Measurements from ENCODE around the gene C7orf33. TPM values are rescaled to one million over a fixed set of nuclear protein-coding genes. Genes with fewer than 3 reads are reported as not detected.
"Not testable (repeated sequence)": the region's sequence is repeated elsewhere in the genome, so short reads cannot be mapped to it uniquely, and the experiment has no call there.

C7orf33 gene
- total and polyA plus RNA-seq, 5 donors: not detected

GRCh38 chr7:148580446-148580845, 10.1 kb upstream of the C7orf33 start:
- 92% methylated on average over 6 of the region's 6 CpGs for WGBS
- intact Hi-C loops (cut with DNase I): no loop called here
- Histone ChIP-seq H3K27me3 (ENCODE audit: control insufficient read depth, insufficient read depth) (no peaks in the 10 kb centered on the region), H3K4me3 (ENCODE audit: low read length) (no peak overlapping the region), H3K27ac (ENCODE audit: low read length) (no peak overlapping the region), H3K4me1 (ENCODE audit: control insufficient read depth, insufficient read depth, low read length) (no peaks in the 10 kb centered on the region), H3K9me3 (ENCODE audit: control insufficient read depth, low read length) (no peaks in the 10 kb centered on the region)
- DNase-seq (no peak), ATAC-seq (no peak)

GRCh38 chr7:148581624-148582023, 8.9 kb upstream of the C7orf33 start:
- ATAC-seq (no peak), DNase-seq (no peak)
- Histone ChIP-seq H3K4me3 (ENCODE audit: low read length) (no peak overlapping the region), H3K4me1 (ENCODE audit: control insufficient read depth, insufficient read depth, low read length) (no peaks in the 10 kb centered on the region), H3K9me3 (ENCODE audit: control insufficient read depth, low read length) (no peaks in the 10 kb centered on the region), H3K27me3 (ENCODE audit: control insufficient read depth, insufficient read depth) (no peaks in the 10 kb centered on the region), H3K27ac (ENCODE audit: low read length) (no peak overlapping the region)
- WGBS: 85% methylated on average over 3 of the region's 3 CpGs
- intact Hi-C loops (cut with DNase I): no loop called here

DNA sequence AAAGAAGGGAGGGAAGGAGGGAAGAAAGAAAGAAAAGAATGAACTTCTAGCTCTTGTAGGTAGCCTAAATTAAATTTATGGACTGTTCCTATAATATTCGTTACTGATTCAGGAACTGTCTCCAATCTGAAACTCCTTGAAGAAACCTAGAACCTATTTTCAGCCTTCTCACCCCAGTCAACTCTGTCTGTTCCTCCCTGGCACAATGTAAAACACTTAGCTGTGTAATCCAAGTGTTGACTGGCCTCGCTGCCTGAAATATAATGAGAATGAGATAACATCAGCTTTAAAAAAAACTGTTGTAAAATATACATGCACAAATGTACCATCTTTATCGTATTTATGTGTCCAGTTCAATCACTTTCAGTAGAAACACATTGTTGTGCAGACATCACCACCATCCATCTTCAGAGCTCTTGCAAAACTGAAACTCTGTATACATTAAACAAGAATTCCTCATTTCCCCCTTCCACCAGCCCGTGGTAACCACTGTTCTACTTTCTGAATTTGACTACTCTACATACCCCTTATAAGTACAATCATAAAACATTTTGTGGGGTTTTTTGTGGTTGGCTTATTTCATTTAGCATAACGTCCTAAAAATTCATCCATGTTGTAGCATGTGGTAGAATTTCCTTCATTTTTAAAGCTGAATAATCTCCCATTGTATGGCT, 6.3 kb upstream of the C7orf33 start:
- WGBS: 60% methylated on average over 5 of the region's 5 CpGs
- no peaks in the 10 kb centered on the region for H3K9me3 ChIP-seq (ENCODE audit: control insufficient read depth, low read length)
- H3K27ac ChIP-seq (ENCODE audit: low read length): no peak overlapping the region
- H3K27me3 ChIP-seq (ENCODE audit: control insufficient read depth, insufficient read depth): no peaks in the 10 kb centered on the region
- no peak overlapping the region for H3K4me3 ChIP-seq (ENCODE audit: low read length)
- no peaks in the 10 kb centered on the region for H3K4me1 ChIP-seq (ENCODE audit: control insufficient read depth, insufficient read depth, low read length)
- no peak for ATAC-seq
- no peak for DNase-seq
- intact Hi-C loops (cut with DNase I): no loop called here

DNA sequence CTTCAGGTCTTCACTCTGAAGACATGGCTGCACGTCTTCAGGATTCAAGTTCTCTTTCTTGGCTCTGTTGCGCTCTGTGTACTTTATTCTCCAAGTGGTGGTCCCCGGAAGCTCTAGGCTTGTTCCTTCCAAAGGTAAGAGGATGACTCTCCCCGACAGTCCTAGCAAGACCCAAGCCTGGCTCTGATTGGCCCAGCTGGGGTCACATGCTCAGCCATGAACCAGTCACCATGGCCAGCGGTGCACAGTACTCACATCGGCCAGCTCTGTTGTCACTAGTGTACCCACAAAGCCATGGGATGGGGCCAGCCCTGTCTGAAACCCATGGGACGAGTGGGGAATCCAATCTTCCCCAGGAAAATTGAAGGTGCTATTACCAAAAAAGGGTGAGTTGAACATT, 5.2 kb upstream of the C7orf33 start:
- no peak overlapping the region for H3K27ac ChIP-seq (ENCODE audit: low read length)
- WGBS: 95% methylated on average over 7 of the region's 7 CpGs
- DNase-seq: no peak
- no peak overlapping the region for H3K4me3 ChIP-seq (ENCODE audit: low read length)
- intact Hi-C loops (cut with DNase I): no loop called here
- no peaks in the 10 kb centered on the region for H3K4me1 ChIP-seq (ENCODE audit: control insufficient read depth, insufficient read depth, low read length)
- no peaks in the 10 kb centered on the region for H3K27me3 ChIP-seq (ENCODE audit: control insufficient read depth, insufficient read depth)
- no peaks in the 10 kb centered on the region for H3K9me3 ChIP-seq (ENCODE audit: control insufficient read depth, low read length)
- ATAC-seq: no peak

DNA sequence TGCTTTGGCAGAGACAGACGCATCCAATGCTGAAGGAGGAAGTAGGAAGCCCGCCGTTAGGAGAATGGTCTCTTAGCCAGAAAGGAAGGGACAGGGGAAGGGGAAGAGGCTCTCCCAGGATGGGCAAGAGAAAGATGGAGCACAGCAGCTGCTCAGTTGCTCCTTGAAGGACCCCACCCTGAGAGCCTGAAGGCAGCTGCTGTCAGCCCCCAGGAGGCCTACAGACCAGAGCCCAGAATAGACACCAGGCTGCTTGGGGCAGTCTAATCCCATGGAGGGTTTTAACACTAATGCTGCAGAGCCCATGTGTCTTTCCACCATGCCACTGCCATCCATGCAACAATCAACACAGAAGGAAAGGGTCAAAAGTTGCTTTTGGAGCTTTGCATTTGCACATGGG, 3.5 kb upstream of the C7orf33 start:
- intact Hi-C loops (cut with DNase I): no loop called here
- 19% methylated on average over 3 of the region's 3 CpGs for WGBS
- ATAC-seq: no peak

DNA sequence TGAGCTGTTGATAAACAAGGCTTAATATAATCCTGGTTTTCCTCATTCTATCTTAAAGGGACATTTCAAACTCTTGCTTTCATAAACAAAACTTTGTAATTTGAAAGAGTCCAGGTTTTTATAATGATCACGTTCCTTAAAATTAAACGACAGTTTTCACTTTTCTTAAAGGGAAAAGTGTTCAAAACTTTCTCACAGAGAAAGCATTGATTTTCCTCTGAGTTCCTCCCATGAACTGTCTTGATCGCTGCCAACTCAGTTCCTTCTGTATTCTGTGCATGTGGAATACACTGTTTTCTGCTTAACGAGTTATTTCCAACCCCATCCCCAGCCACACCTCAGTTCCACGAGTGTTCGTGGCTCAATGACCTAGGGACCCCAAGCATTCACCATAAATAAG, 2.4 kb upstream of the C7orf33 start:
- 67% methylated on average over 6 of the region's 6 CpGs for WGBS
- intact Hi-C loops (cut with DNase I): no loop called here
- no peak for ATAC-seq

More for the DNA sequence above, 3.5 kb upstream of the C7orf33 start:
- Histone ChIP-seq H3K9me3 (ENCODE audit: control insufficient read depth, low read length) (no peaks in the 10 kb centered on the region), H3K4me3 (ENCODE audit: low read length) (no peak overlapping the region), H3K27ac (ENCODE audit: low read length) (no peak overlapping the region), H3K27me3 (ENCODE audit: control insufficient read depth, insufficient read depth) (no peaks in the 10 kb centered on the region), H3K4me1 (ENCODE audit: control insufficient read depth, insufficient read depth, low read length) (no peaks in the 10 kb centered on the region)
- DNase-seq: no peak

DNA sequence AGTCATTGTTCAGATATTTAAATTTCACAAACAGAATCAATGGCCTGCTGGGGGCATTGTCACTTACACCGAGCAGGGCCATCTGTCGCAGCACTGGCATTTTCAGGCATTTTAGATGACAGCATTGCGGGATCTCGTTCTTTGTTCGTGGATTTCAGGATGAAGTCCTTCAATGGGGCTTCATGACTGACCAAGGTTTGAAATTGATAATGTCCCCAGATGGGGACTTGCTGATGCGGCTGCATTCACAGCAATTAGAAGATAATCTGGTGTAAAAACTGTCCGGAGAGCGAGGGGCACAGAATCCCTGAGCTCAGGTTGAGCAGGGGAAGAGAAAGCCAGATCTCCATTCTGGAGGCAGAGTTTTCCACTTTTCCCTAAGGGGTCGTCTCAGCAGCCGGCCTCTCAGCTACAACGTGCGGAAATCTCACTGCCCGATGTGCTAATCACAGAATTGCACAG, 1.9 kb upstream of the C7orf33 start:
- Histone ChIP-seq H3K27ac (ENCODE audit: low read length) (no peak overlapping the region), H3K27me3 (ENCODE audit: control insufficient read depth, insufficient read depth) (no peaks in the 10 kb centered on the region), H3K4me1 (ENCODE audit: control insufficient read depth, insufficient read depth, low read length) (no peaks in the 10 kb centered on the region), H3K9me3 (ENCODE audit: control insufficient read depth, low read length) (no peaks in the 10 kb centered on the region), H3K4me3 (ENCODE audit: low read length) (no peak overlapping the region)
- 81% methylated on average over 13 of the region's 13 CpGs for WGBS
- ATAC-seq (no peak), DNase-seq (no peak)
- intact Hi-C loops (cut with DNase I): no loop called here

More for the DNA sequence above, 2.4 kb upstream of the C7orf33 start:
- H3K27ac ChIP-seq (ENCODE audit: low read length): no peak overlapping the region
- DNase-seq: no peak
- no peaks in the 10 kb centered on the region for H3K4me1 ChIP-seq (ENCODE audit: control insufficient read depth, insufficient read depth, low read length)
- no peak overlapping the region for H3K4me3 ChIP-seq (ENCODE audit: low read length)
- H3K9me3 ChIP-seq (ENCODE audit: control insufficient read depth, low read length): no peaks in the 10 kb centered on the region
- no peaks in the 10 kb centered on the region for H3K27me3 ChIP-seq (ENCODE audit: control insufficient read depth, insufficient read depth)

- no peaks in the 10 kb centered on the region for H3K9me3 ChIP-seq (ENCODE audit: control insufficient read depth, low read length)
- ATAC-seq (no peak), DNase-seq (no peak)
- H3K27me3 ChIP-seq (ENCODE audit: control insufficient read depth, insufficient read depth): no peaks in the 10 kb centered on the region
- intact Hi-C loops (cut with DNase I): no loop called here
- no peak overlapping the region for H3K4me3 ChIP-seq (ENCODE audit: low read length)
- 61% methylated on average over 3 of the region's 3 CpGs for WGBS
- no peak overlapping the region for H3K27ac ChIP-seq (ENCODE audit: low read length)
- H3K4me1 ChIP-seq (ENCODE audit: control insufficient read depth, insufficient read depth, low read length): no peaks in the 10 kb centered on the region
Measured at GRCh38 chr7:148589640-148590039, 926 bp upstream of the C7orf33 start.

GRCh38 chr7:148596354-148596753, 5.8 kb downstream of the C7orf33 start:
- H3K4me3 ChIP-seq (ENCODE audit: low read length); ATAC-seq; H3K27ac ChIP-seq (ENCODE audit: low read length); H3K9me3 ChIP-seq (ENCODE audit: control insufficient read depth, low read length); DNase-seq; H3K27me3 ChIP-seq (ENCODE audit: control insufficient read depth, insufficient read depth); H3K4me1 ChIP-seq (ENCODE audit: control insufficient read depth, insufficient read depth, low read length); intact Hi-C loops (cut with DNase I): not testable (repeated sequence)
- whole genome bisulfite sequencing: 92% methylated on average over 3 of the region's 3 CpGs

GRCh38 chr7:148598351-148598750, 7.8 kb downstream of the C7orf33 start:
- H3K27me3 ChIP-seq (ENCODE audit: control insufficient read depth, insufficient read depth): no peaks in the 10 kb centered on the region
- no peaks in the 10 kb centered on the region for H3K4me1 ChIP-seq (ENCODE audit: control insufficient read depth, insufficient read depth, low read length)
- 68% methylated on average over 3 of the region's 3 CpGs for WGBS
- no peak for ATAC-seq
- H3K27ac ChIP-seq (ENCODE audit: low read length): no peak overlapping the region
- H3K4me3 ChIP-seq (ENCODE audit: low read length): no peak overlapping the region
- no peak for DNase-seq
- intact Hi-C loops (cut with DNase I): no loop called here
- no peaks in the 10 kb centered on the region for H3K9me3 ChIP-seq (ENCODE audit: control insufficient read depth, low read length)

- intact Hi-C loops (cut with DNase I): no loop called here
- H3K27me3 ChIP-seq (ENCODE audit: control insufficient read depth, insufficient read depth): no peaks in the 10 kb centered on the region
- no peak overlapping the region for H3K27ac ChIP-seq (ENCODE audit: low read length)
- WGBS: 89% methylated on average over 2 of the region's 2 CpGs
- H3K4me1 ChIP-seq (ENCODE audit: control insufficient read depth, insufficient read depth, low read length): no peaks in the 10 kb centered on the region
- ATAC-seq (no peak), DNase-seq (no peak)
- H3K9me3 ChIP-seq (ENCODE audit: control insufficient read depth, low read length): no peaks in the 10 kb centered on the region
- H3K4me3 ChIP-seq (ENCODE audit: low read length): no peak overlapping the region
Measured at GRCh38 chr7:148605350-148605749, 14.8 kb downstream of the C7orf33 start.

DNA sequence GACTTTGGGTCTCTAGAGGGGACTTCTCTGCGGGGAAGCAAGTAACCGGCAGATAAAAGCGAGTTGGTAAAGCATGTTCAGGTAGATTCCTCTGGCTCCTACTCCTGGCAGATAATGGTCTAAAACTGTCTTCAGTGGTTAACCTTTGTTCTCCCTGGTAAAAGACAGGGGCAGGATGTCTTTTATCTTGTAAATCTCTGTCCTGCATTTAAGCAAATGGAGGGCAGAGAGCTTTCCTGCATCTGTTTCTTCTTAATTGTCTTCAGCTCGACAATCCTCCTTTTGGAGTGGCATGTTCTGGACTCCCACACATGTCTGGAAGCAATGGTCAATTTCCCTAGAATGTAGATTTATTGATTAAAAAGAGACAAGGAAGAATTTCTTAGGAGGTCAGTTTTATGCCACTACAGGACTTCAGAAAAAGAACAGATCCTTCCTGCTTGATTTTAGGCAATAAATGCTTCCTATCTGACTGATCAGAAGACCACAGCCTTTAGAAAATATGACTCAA, 16.6 kb downstream of the C7orf33 start:
- 48% methylated on average over 4 of the region's 4 CpGs for WGBS
- Histone ChIP-seq H3K4me3 (ENCODE audit: low read length) (no peak overlapping the region), H3K9me3 (ENCODE audit: control insufficient read depth, low read length) (no peaks in the 10 kb centered on the region), H3K27ac (ENCODE audit: low read length) (no peak overlapping the region), H3K4me1 (ENCODE audit: control insufficient read depth, insufficient read depth, low read length) (no peaks in the 10 kb centered on the region), H3K27me3 (ENCODE audit: control insufficient read depth, insufficient read depth) (no peaks in the 10 kb centered on the region)
- no peak for ATAC-seq
- intact Hi-C loops (cut with DNase I): no loop called here
- no peak for DNase-seq
